ENCODE measurements around the gene ZC3HAV1L.

ZC3HAV1L gene

DNA sequence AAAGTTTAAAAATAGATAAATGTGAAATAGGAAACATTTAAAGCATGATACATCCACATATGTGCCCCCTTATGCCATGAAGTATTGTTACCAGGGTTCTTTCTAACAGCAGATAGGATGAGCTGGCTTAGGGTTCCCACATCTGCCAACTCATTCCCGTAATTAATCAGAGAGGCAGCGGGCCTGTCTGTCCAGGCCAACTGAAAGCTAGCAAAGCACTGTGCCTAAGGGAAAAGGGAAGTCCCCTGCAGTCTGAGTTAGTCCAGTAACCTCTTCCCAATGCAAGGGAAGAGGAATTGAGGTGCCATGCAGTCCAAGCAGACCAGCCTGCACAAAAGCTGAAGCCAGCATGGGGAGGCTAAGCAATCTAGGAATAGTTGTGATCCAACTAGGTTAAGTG, 18.3 kb upstream of the ZC3HAV1L start (continued):
- TF ChIP-seq TSHZ2 (CRISPR knock-in tag; IDR thresholded peaks at IDR 0.05) (no peak), ZNF565 (CRISPR knock-in tag; conservative IDR thresholded peaks at IDR 0.05; ENCODE audit: low read depth) (no peak), POU6F1 (CRISPR knock-in tag; IDR thresholded peaks at IDR 0.05; ENCODE audit: borderline replicate concordance, low read depth) (no peak)

- no peak for ATAC-seq
- no peak for TF ChIP-seq SNAI2 (CRISPR knock-in tag; IDR thresholded peaks at IDR 0.05)
- no peak for TF ChIP-seq GLIS3 (CRISPR knock-in tag; IDR thresholded peaks at IDR 0.05)
- no peak for TF ChIP-seq ZNF70 (CRISPR knock-in tag; IDR thresholded peaks at IDR 0.05)
- TF ChIP-seq ESRRG (CRISPR knock-in tag; IDR thresholded peaks at IDR 0.05) = no peak
- TF ChIP-seq TOX (CRISPR knock-in tag; IDR thresholded peaks at IDR 0.05; ENCODE audit: borderline replicate concordance) = no peak
- TF ChIP-seq, protein P1, sequence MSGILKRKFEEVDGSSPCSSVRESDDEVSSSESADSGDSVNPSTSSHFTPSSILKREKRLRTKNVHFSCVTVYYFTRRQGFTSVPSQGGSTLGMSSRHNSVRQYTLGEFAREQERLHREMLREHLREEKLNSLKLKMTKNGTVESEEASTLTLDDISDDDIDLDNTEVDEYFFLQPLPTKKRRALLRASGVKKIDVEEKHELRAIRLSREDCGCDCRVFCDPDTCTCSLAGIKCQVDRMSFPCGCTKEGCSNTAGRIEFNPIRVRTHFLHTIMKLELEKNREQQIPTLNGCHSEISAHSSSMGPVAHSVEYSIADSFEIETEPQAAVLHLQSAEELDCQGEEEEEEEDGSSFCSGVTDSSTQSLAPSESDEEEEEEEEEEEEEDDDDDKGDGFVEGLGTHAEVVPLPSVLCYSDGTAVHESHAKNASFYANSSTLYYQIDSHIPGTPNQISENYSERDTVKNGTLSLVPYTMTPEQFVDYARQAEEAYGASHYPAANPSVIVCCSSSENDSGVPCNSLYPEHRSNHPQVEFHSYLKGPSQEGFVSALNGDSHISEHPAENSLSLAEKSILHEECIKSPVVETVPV (CRISPR knock-in tag; IDR thresholded peaks at IDR 0.05) = no peak
- no peak for TF ChIP-seq POU6F1 (CRISPR knock-in tag; IDR thresholded peaks at IDR 0.05; ENCODE audit: borderline replicate concordance, low read depth)
- TF ChIP-seq BACH2 (CRISPR knock-in tag; IDR thresholded peaks at IDR 0.05; ENCODE audit: borderline replicate concordance) = no peak
- TF ChIP-seq, protein P2, sequence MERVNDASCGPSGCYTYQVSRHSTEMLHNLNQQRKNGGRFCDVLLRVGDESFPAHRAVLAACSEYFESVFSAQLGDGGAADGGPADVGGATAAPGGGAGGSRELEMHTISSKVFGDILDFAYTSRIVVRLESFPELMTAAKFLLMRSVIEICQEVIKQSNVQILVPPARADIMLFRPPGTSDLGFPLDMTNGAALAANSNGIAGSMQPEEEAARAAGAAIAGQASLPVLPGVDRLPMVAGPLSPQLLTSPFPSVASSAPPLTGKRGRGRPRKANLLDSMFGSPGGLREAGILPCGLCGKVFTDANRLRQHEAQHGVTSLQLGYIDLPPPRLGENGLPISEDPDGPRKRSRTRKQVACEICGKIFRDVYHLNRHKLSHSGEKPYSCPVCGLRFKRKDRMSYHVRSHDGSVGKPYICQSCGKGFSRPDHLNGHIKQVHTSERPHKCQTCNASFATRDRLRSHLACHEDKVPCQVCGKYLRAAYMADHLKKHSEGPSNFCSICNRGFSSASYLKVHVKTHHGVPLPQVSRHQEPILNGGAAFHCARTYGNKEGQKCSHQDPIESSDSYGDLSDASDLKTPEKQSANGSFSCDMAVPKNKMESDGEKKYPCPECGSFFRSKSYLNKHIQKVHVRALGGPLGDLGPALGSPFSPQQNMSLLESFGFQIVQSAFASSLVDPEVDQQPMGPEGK (CRISPR knock-in tag; IDR thresholded peaks at IDR 0.05; ENCODE audit: borderline replicate concordance) = no peak
- no peak for TF ChIP-seq PPARA (CRISPR knock-in tag; IDR thresholded peaks at IDR 0.05; ENCODE audit: borderline replicate concordance)
- TF ChIP-seq, protein P3, sequence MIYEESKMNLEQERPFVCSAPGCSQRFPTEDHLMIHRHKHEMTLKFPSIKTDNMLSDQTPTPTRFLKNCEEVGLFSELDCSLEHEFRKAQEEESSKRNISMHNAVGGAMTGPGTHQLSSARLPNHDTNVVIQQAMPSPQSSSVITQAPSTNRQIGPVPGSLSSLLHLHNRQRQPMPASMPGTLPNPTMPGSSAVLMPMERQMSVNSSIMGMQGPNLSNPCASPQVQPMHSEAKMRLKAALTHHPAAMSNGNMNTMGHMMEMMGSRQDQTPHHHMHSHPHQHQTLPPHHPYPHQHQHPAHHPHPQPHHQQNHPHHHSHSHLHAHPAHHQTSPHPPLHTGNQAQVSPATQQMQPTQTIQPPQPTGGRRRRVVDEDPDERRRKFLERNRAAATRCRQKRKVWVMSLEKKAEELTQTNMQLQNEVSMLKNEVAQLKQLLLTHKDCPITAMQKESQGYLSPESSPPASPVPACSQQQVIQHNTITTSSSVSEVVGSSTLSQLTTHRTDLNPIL (CRISPR knock-in tag; IDR thresholded peaks at IDR 0.05; ENCODE audit: low read depth) = no peak
- no peak for TF ChIP-seq RARB (CRISPR knock-in tag; IDR thresholded peaks at IDR 0.05)
- no peak for TF ChIP-seq TCF4 (CRISPR knock-in tag; IDR thresholded peaks at IDR 0.05; ENCODE audit: borderline replicate concordance)
- no peak for TF ChIP-seq OSR1 (CRISPR knock-in tag; IDR thresholded peaks at IDR 0.05)
- TF ChIP-seq CSDC2 (CRISPR knock-in tag; IDR thresholded peaks at IDR 0.05) = no peak
- TF ChIP-seq TSHZ2 (CRISPR knock-in tag; IDR thresholded peaks at IDR 0.05) = no peak
- TF ChIP-seq ZNF565 (CRISPR knock-in tag; conservative IDR thresholded peaks at IDR 0.05; ENCODE audit: low read depth) = no peak
- no peak for TF ChIP-seq ZC3H10 (CRISPR knock-in tag; IDR thresholded peaks at IDR 0.05)
Observed at GRCh38 chr7:139051655-139052054, 15.8 kb upstream of the ZC3HAV1L start.
